ENCODE data around the gene KLF16. TPM values are rescaled to one million over a fixed set of nuclear protein-coding genes. Genes with fewer than 3 reads are reported as not detected.

The KLF16 gene
- total and polyA plus RNA-seq, 9 of the 15 experiments (the other 6 are each of a cell fraction or from before 2014, with no cell fraction given): 0.04 to 60.4 (median 6.8) TPM

GRCh38 chr19:1907563-1908363 is 44.4 kb upstream of the KLF16 start:
- Histone ChIP-seq H3K27me3 (ENCODE audit: control insufficient read depth in 2 of 2, insufficient read depth in 2 of 2, low read length in 2 of 2) (no peaks in the 10 kb centered on the region), H3K27ac (ENCODE audit: extremely low read depth, low read depth, low read length) (0 out of 3 replicates have a peak overlapping the region, but pooled peaks have one; percentile 37), H3K4me3 (no peak overlapping the region), H2AFZ (ENCODE audit: low read depth, low read length) (no peak overlapping the region), H3K4me2 (ENCODE audit: insufficient read depth, low read length) (peak overlapping the region; percentile 13; the same call in 1 of the 2 replicates), H3K4me1 (replicated peaks in 1 of 2; ENCODE audit: control insufficient read depth in 2 of 2, insufficient read depth in 2 of 2, low read length in 2 of 2) (peaks cover 16 to 61% of the 10 kb centered on the region in 2 experiments; a peak in 4 of 5 replicates), H3K36me3 (ENCODE audit: control insufficient read depth, insufficient read depth, low read length) (peaks cover 35% of the 10 kb centered on the region; the same call in 1 of the 3 replicates), H3K9me1 (ENCODE audit: control insufficient read depth, insufficient read depth, low read length) (no peaks in the 10 kb centered on the region), H3K9me3 (replicated peaks; ENCODE audit: control insufficient read depth, insufficient read depth, low read depth, low read length) (no peaks in the 10 kb centered on the region), H3K79me2 (ENCODE audit: control insufficient read depth, insufficient read depth, low read length) (peaks cover 70% of the 10 kb centered on the region), H4K20me1 (replicated peaks; ENCODE audit: control insufficient read depth, insufficient read depth, low read length) (no peaks in the 10 kb centered on the region; the same call in 1 of the 2 replicates), H3K9ac (ENCODE audit: insufficient read depth in 1 of 2, low read depth in 2 of 2, low read length in 2 of 2) (peak overlapping the region in 1 of 2 experiments; percentile 89; a peak in 3 of 4 replicates)
- POLR2A ChIA-PET: interaction anchor here (0.7 kb wide), 1 partner anchor 500 kb away, joined by 3 read pairs; no protein-coding TSS in a partner anchor
- WGBS (ENCODE audit: insufficient coverage, low coverage, missing lambda C conversion rate): 79% methylated on average over 36 of the region's 43 CpGs
- in situ Hi-C loops (cut with MboI) (no loop called here), intact Hi-C loops (cut with micrococcal nuclease) (no loop called here)
- ATAC-seq (no peak), DNase-seq (ENCODE audit: extremely low read depth in 1 of 4, low spot score in 3 of 4) (peak; percentile 37 to 56 (median 52)), FAIRE-seq (no peak)
- TF ChIP-seq ZNF224 (CRISPR knock-in tag; IDR thresholded peaks at IDR 0.05): no peak
- TF ChIP-seq ZKSCAN1 (IDR thresholded peaks at IDR 0.05; ENCODE audit: low read depth, low read length): no peak
- no peak for TF ChIP-seq PHF20 (IDR thresholded peaks at IDR 0.05; ENCODE audit: partially characterized antibody)
- peak; percentile 48 for TF ChIP-seq FOSL1 (tag; conservative IDR thresholded peaks at IDR 0.05)
- no peak for TF ChIP-seq CAMTA2 (CRISPR knock-in tag; conservative IDR thresholded peaks at IDR 0.05)
- peak; percentile 40; the same call in 1 of the 2 replicates for TF ChIP-seq CBFA2T3 (IDR thresholded peaks at IDR 0.05)
- TF ChIP-seq ZBTB33 (CRISPR knock-in tag; IDR thresholded peaks at IDR 0.05): peak; percentile 74
- TF ChIP-seq TCF3 (CRISPR knock-in tag; IDR thresholded peaks at IDR 0.05): peak; percentile 41; the same call in 1 of the 2 replicates
- TF ChIP-seq RBFOX2 (IDR thresholded peaks at IDR 0.05; ENCODE audit: low read depth, low read length): peak; percentile 52
- TF ChIP-seq, protein P1, sequence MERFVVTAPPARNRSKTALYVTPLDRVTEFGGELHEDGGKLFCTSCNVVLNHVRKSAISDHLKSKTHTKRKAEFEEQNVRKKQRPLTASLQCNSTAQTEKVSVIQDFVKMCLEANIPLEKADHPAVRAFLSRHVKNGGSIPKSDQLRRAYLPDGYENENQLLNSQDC (CRISPR knock-in tag; IDR thresholded peaks at IDR 0.05): no peak
- peak; percentile 23; the same call in 1 of the 2 replicates for TF ChIP-seq DPF2 (IDR thresholded peaks at IDR 0.05)
- TF ChIP-seq POLR2G (IDR thresholded peaks at IDR 0.05; ENCODE audit: low read depth, low read length): peak; percentile 50
- CTCF ChIA-PET (ENCODE audit: low intra/inter-chr PET ratio): no interaction called here
- BruUV-seq (replicated peaks): no TSS peak
